ENCODE measurements around the gene WDR27.
"Not testable (repeated sequence)": the region's sequence is repeated elsewhere in the genome, so short reads cannot be mapped to it uniquely, and the experiment has no call there.

WDR27 gene

GRCh38 chr6:169604076-169604475 lies 97.8 kb downstream of the WDR27 start:
- no peak for DNase-seq (ENCODE audit: low read depth in 2 of 2)

GRCh38 chr6:169601129-169601528 lies 100.7 kb downstream of the WDR27 start:
- DNase-seq (ENCODE audit: low read depth in 2 of 2): not testable (repeated sequence)

- no peak for DNase-seq (ENCODE audit: low read depth in 2 of 2)
Measured at GRCh38 chr6:169592558-169592957, 109.3 kb downstream of the WDR27 start.

- DNase-seq (ENCODE audit: low read depth in 2 of 2): no peak
Measured at GRCh38 chr6:169591616-169592015, 110.2 kb downstream of the WDR27 start.

GRCh38 chr6:169590376-169590939 lies 111.4 kb downstream of the WDR27 start:
- no peak for DNase-seq (ENCODE audit: low read depth in 2 of 2)

- no peak for DNase-seq (ENCODE audit: low read depth in 2 of 2)
Measured at GRCh38 chr6:169589699-169590257, 112.1 kb downstream of the WDR27 start.

- peak in 1 of 2 donors; percentile 5 for DNase-seq (ENCODE audit: low read depth in 2 of 2)
Measured at GRCh38 chr6:169589293-169589692, 112.5 kb downstream of the WDR27 start.

- DNase-seq (ENCODE audit: low read depth in 2 of 2): no peak
Measured at GRCh38 chr6:169587975-169588374, 113.9 kb downstream of the WDR27 start.

- DNase-seq (ENCODE audit: low read depth in 2 of 2): no peak
Measured at GRCh38 chr6:169583886-169584541, 117.8 kb downstream of the WDR27 start.

- DNase-seq (ENCODE audit: low read depth in 2 of 2): no peak
Measured at GRCh38 chr6:169579407-169580111, 122.3 kb downstream of the WDR27 start.

- DNase-seq (ENCODE audit: low read depth in 2 of 2): no peak
Measured at GRCh38 chr6:169577974-169578373, 123.9 kb downstream of the WDR27 start.

- DNase-seq (ENCODE audit: low read depth in 2 of 2): no peak
Measured at GRCh38 chr6:169577236-169577635, 124.6 kb downstream of the WDR27 start.

- DNase-seq (ENCODE audit: low read depth in 2 of 2): no peak
Measured at GRCh38 chr6:169575821-169576220, 126.0 kb downstream of the WDR27 start.

GRCh38 chr6:169575365-169575764 lies 126.5 kb downstream of the WDR27 start:
- DNase-seq (ENCODE audit: low read depth in 2 of 2): no peak

GRCh38 chr6:169574420-169574819 lies 127.4 kb downstream of the WDR27 start:
- no peak for DNase-seq (ENCODE audit: low read depth in 2 of 2)

GRCh38 chr6:169573883-169574282 lies 127.9 kb downstream of the WDR27 start:
- no peak for DNase-seq (ENCODE audit: low read depth in 2 of 2)

GRCh38 chr6:169571123-169571962 lies 130.5 kb downstream of the WDR27 start:
- no peak for DNase-seq (ENCODE audit: low read depth in 2 of 2)

- DNase-seq (ENCODE audit: low read depth in 2 of 2): no peak
Measured at GRCh38 chr6:169568314-169569087, 133.3 kb downstream of the WDR27 start.

- no peak for DNase-seq (ENCODE audit: low read depth in 2 of 2)
Measured at GRCh38 chr6:169567819-169568218, 134.0 kb downstream of the WDR27 start.

- DNase-seq (ENCODE audit: low read depth in 2 of 2): no peak
Measured at GRCh38 chr6:169566961-169567750, 134.7 kb downstream of the WDR27 start.

All from stimulated activated CD8-positive, alpha-beta memory T cell treated with anti-CD3 and anti-CD28 coated beads, Interleukin-15, amount 100 ng/mL, for 48 hours (primary cell).